Urinary bladder (tissue), 4 donors: ENCODE data around the gene PITPNC1. TPM values are rescaled to one million over a fixed set of nuclear protein-coding genes. Genes with fewer than 3 reads are reported as not detected.
"Not testable (repeated sequence)": the region's sequence is repeated elsewhere in the genome, so short reads cannot be mapped to it uniquely, and the experiment has no call there.

Experiments
- DNase-seq: peaks from one replicate; pipeline ENCODE4 v3.0.0-alpha.2; 2015; ENCODE audit errors: extremely low spot score
- H3K27ac ChIP-seq: one replicate; pipeline ENCODE4 v1.5.1; 2013; ENCODE audit warnings: low read depth, mild to moderate bottlenecking, moderate library complexity
- H3K36me3 ChIP-seq: one replicate; pipeline ENCODE4 v1.6.1; 2013; ENCODE audit warnings: mild to moderate bottlenecking, moderate library complexity; ENCODE audit not compliant: insufficient read depth
- H3K4me1 ChIP-seq: one replicate; pipeline ENCODE4 v1.6.1; 2013; ENCODE audit warnings: mild to moderate bottlenecking, moderate library complexity; ENCODE audit not compliant: insufficient read depth
- H3K4me3 ChIP-seq: one replicate; pipeline ENCODE4 v1.5.1; 2013; ENCODE audit warnings: low read depth, low read length
- WGBS: extraction: QIAGEN DNeasy Blood & Tissue Kit; methylation state at CpG from one replicate; pipeline ENCODE4 v1.1.7; 2013; 5-methylcytosine and 5-hydroxymethylcytosine counted together
- polyA plus RNA-seq: library from polyadenylated mRNA; stranded (reverse); fragments of 200-250 nt; gene quantifications from one replicate; pipeline ENCODE4 v1.2.3, GENCODE V29; 2013
- total RNA-seq: library from RNA; depleted of rRNA; stranded (reverse); fragments of >200 nt; gene quantifications from one replicate; pipeline ENCODE4 v1.2.3, GENCODE V29; 2014
- donor health status: healthy with polysubstance abuse.
- donor health status: healthy.

The PITPNC1 gene
- total and polyA plus RNA-seq, 2 donors, result 9.3 to 13.4 TPM

DNA sequence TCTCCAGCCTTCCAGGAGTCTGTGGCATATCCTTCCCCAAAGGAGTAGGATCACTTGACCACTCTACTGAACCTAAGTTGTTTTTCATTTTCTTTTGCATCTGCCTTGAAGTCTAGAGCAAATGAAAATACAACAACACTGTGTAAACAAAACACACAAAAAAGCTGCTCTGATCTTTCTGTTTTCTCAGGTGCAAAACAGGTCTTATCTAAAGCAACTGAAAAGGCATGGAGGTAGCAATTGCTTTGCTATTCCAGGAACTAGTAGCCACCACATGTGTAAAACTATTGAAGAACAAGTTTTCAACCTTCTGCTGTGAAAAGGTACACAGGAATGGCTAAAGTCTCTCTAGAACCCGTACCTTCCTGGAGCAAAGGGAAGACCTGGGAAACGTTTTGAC, 127.1 kb downstream of the PITPNC1 start:
- no peaks in the 10 kb centered on the region for H3K4me1 ChIP-seq
- H3K27ac ChIP-seq, result no peak overlapping the region
- H3K36me3 ChIP-seq, result no peaks in the 10 kb centered on the region
- 54% methylated on average over 2 of the region's 2 CpGs for WGBS
- DNase-seq, result no peak
- no peak overlapping the region for H3K4me3 ChIP-seq

GRCh38 chr17:67506966-67507365, 129.9 kb downstream of the PITPNC1 start:
- Histone ChIP-seq H3K4me1 (no peaks in the 10 kb centered on the region), H3K4me3 (no peak overlapping the region), H3K27ac (no peak overlapping the region), H3K36me3 (no peaks in the 10 kb centered on the region)
- WGBS, result 93% methylated on average over 8 of the region's 8 CpGs
- DNase-seq, result no peak

DNA sequence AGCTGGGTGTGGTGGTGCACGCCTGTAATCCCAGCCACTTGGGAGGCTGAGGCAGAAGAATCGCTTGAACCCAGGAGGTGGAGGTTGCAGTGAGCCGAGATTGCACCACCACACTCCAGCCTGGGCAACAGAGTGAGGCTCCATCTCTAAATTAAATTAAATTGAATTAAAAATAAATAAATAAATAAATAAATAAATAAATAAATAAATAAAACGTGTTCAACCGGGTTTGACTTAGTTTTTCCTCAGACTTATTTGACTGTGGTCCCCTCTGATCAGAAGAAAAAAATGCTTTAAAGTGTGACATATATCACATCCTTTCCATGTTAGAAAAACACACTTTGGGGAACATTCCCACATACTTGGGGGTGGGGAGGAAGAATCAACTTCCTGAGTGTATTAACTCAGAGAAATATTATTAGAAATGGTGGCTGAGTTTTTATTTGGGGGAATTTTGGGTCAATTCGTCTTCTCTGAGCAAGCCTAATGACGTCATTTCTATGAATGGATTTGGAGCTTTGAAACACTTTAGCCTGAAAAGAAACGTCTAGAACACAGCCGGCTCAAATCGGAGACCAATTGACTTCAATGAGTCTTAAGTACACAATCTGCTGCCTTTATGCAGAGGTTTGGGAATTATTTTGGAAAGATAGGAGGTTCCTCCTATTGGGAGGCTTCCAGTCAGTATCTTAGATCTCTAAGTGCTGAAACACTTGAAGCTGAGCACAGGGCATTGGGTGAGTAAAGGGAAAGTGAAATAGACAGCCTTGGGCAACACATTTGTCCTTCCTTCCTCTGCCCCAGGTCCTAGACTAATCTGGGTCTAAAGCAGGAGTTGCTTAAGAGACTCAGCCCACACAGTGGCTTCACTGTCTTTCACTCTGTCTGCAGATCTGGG, 132.6 kb downstream of the PITPNC1 start:
- Histone ChIP-seq H3K36me3 (no peaks in the 10 kb centered on the region), H3K4me3 (no peak overlapping the region), H3K27ac (no peak overlapping the region), H3K4me1 (no peaks in the 10 kb centered on the region)
- no peak for DNase-seq
- WGBS, result 79% methylated on average over 10 of the region's 10 CpGs

DNA sequence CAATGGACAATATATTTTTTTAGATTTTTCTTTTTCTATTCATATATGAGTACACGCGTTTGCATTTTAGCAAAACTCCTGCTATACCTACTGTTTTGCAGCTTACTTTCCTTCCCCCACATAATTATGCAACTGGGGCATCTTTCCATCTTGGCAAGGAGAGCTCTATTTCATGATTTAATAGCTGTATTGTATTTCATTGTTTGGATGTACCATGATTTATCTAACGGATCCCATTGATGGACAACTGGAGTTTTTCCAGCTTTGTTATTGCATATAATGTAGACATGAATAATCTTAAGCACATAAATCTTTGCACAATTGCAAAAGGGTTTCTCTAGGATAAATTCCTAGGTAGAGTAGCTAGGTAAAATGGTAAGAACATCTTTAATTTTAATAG, 133.9 kb downstream of the PITPNC1 start:
- H3K4me1 ChIP-seq, result no peaks in the 10 kb centered on the region
- H3K36me3 ChIP-seq, result no peaks in the 10 kb centered on the region
- no peak overlapping the region for H3K4me3 ChIP-seq
- H3K27ac ChIP-seq, result no peak overlapping the region
- DNase-seq, result no peak
- 79% methylated on average over 3 of the region's 3 CpGs for WGBS

GRCh38 chr17:67511804-67512203, 134.7 kb downstream of the PITPNC1 start:
- Histone ChIP-seq H3K36me3 (no peaks in the 10 kb centered on the region), H3K4me1 (no peaks in the 10 kb centered on the region), H3K27ac (no peak overlapping the region), H3K4me3 (no peak overlapping the region)
- WGBS, result 96% methylated on average over 2 of the region's 2 CpGs
- DNase-seq, result no peak

DNA sequence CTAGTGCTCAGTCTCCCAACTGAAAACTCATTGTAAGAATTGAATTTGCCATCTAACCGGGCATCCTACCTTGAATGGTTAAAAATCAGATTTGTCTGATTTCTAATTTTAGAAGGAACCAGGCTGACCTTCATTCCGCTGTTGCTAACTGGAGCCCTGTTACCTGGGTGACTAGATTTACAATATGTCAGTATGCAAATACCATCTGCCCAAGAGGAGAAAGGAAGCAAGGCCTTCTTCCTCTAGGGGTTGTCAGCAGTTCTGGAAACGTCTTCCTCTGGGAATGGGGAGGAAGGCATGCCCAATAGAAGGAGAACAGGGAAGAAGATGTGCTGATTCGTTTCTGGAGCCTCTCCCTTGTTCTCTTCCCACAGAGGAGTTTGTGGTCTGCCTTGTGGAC, 137.9 kb downstream of the PITPNC1 start:
- H3K4me1 ChIP-seq, result no peaks in the 10 kb centered on the region
- WGBS, result 35% methylated on average over 4 of the region's 4 CpGs
- H3K27ac ChIP-seq, result no peak overlapping the region
- DNase-seq, result no peak
- no peak overlapping the region for H3K4me3 ChIP-seq
- H3K36me3 ChIP-seq, result no peaks in the 10 kb centered on the region

GRCh38 chr17:67515490-67516083, 138.5 kb downstream of the PITPNC1 start:
- DNase-seq, result no peak
- H3K36me3 ChIP-seq, result no peaks in the 10 kb centered on the region
- no peaks in the 10 kb centered on the region for H3K4me1 ChIP-seq
- WGBS, result 61% methylated on average over 10 of the region's 10 CpGs
- no peak overlapping the region for H3K27ac ChIP-seq
- no peak overlapping the region for H3K4me3 ChIP-seq

DNA sequence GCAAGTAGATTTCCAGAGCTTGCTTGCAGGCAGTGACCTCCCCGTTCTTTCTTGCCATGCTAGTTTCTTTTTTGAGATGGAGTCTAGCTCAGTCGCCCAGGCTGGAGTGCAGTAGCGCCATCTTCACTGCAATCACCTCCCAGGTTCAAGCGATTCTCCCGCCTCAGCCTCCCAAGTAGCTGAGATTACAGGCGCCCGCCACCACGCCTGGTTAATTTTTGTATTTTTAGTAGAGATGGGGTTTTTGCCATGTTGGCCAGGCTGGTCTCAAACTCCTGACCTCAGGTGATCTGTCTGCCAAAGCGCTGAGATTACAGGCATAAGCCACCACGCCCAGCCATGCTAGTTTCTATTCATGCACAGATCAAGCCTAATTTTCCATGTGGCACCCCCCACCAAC, 139.5 kb downstream of the PITPNC1 start:
- 97% methylated on average over 10 of the region's 10 CpGs for WGBS
- not testable (repeated sequence) for H3K27ac ChIP-seq, H3K4me1 ChIP-seq, H3K36me3 ChIP-seq, DNase-seq, H3K4me3 ChIP-seq

- DNase-seq, result no peak
- 74% methylated on average over 1 of the region's 1 CpG for WGBS
- Histone ChIP-seq H3K4me3 (no peak overlapping the region), H3K4me1 (no peaks in the 10 kb centered on the region), H3K27ac (no peak overlapping the region), H3K36me3 (no peaks in the 10 kb centered on the region)
Observed at GRCh38 chr17:67517325-67517724, 140.2 kb downstream of the PITPNC1 start.

GRCh38 chr17:67518876-67519275, 141.8 kb downstream of the PITPNC1 start:
- Histone ChIP-seq H3K4me1 (no peaks in the 10 kb centered on the region), H3K27ac (no peak overlapping the region), H3K4me3 (no peak overlapping the region), H3K36me3 (no peaks in the 10 kb centered on the region)
- WGBS, result 98% methylated on average over 3 of the region's 3 CpGs
- no peak for DNase-seq

GRCh38 chr17:67519801-67520251, 142.7 kb downstream of the PITPNC1 start:
- WGBS, result 80% methylated on average over 5 of the region's 5 CpGs
- DNase-seq, result no peak
- no peak overlapping the region for H3K27ac ChIP-seq
- H3K36me3 ChIP-seq, result no peaks in the 10 kb centered on the region
- H3K4me1 ChIP-seq, result no peaks in the 10 kb centered on the region
- no peak overlapping the region for H3K4me3 ChIP-seq

- WGBS, result 57% methylated on average over 13 of the region's 13 CpGs
- no peak for DNase-seq
- Histone ChIP-seq H3K27ac (no peak overlapping the region), H3K4me1 (no peaks in the 10 kb centered on the region), H3K4me3 (no peak overlapping the region), H3K36me3 (no peaks in the 10 kb centered on the region)
Observed at GRCh38 chr17:67520252-67520906, 143.3 kb downstream of the PITPNC1 start.

DNA sequence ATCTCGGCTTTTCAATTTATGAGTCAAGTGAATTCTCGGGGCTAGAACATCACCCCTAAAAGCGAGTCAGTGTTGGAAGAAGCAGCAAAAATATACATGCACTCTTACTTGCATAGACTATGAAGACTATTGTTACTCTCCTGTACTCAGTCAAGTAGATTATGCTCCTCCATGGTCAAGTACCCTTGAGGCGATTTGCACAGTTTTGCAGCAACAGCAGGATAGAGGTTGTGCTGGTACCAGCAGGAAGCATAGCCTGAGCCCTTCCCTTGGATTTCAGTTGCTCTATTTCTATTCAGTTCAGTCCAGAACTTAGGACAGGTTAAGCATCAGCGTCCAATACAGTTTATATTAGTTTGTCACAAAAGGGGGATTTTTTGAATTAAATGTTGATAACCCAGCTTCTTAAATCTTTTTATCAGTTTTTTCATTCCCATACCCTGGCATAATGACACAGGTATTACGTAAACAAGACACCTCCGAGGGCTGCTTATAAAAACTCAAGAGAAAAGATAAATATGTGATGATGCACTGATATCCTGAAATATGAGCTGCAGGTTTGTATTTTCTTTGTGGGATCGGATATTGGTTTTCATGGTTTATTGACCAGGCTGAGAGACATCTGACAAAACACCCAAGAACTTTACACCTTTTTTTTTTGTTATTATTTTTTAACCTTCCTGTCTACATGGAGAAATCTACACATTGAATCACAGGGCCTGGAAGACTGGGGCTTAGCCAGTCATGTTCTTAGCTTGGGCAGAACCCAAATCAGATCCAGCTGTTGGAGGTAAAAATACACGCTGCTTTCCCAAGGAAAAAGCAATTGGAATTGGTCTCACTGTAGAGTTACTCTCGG, 144.1 kb downstream of the PITPNC1 start:
- Histone ChIP-seq H3K27ac (no peak overlapping the region), H3K36me3 (no peaks in the 10 kb centered on the region), H3K4me1 (no peaks in the 10 kb centered on the region), H3K4me3 (no peak overlapping the region)
- WGBS, result 69% methylated on average over 10 of the region's 10 CpGs
- no peak for DNase-seq
